COR-L47 (cell line): Measurements from ENCODE around the gene PKD2L2.
"Not testable (repeated sequence)": the region's sequence is repeated elsewhere in the genome, so short reads cannot be mapped to it uniquely, and the experiment has no call there.

ENCODE experiments used
- DNase-seq: peaks from one replicate; lab custom pipeline; 2025; lab: John Stamatoyannopoulos, UW

PKD2L2 gene

DNA sequence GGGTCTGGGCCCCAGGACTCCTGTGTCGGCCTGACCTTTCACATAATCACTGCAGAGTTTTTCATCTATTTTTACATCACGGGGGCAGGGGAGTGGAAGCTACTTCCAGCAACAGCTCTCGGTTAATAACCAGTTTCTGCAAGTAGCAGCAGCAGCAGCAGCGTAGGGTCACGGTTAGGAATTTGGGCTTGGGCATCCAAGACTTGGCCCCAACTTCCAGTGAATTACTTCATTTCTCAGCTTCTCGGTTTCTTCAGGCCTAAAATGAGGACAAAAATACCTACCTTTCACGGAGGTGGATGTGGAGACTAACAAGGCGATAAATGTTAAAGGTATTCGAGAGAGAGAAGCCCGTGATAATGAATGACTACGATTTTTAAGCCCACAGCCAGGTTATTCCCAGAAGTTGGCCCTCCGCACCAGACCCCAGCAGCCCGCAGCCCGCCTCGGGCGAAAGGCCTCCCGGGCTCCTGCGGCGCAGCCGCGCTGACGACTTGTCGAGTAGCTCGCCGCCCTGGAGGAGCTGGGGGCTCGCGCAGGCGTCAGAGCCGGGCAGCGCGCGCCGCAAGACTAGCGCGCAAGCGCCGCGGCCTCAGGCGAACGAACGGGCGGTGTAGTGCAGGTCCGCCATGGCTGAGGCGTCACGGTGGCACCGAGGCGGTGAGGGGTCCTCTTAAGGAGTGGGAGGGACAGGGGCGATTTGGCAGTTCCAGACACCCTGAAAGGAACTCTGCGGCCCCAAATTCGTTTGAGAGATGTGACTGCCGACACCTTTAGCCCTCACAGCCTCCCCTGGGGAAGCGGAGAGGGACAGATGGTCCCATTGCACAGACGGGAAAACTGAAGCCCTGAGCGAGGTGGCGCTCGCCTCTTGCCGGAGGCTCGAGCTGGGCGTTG is at the start of gene PKD2L2:
Gene PKD2L2 (plus strand): TSS at position 595 of the 897 bp plus-strand sequence. CDS start 35 bp downstream, at position 630.
- peak; percentile 73 for DNase-seq

DNA sequence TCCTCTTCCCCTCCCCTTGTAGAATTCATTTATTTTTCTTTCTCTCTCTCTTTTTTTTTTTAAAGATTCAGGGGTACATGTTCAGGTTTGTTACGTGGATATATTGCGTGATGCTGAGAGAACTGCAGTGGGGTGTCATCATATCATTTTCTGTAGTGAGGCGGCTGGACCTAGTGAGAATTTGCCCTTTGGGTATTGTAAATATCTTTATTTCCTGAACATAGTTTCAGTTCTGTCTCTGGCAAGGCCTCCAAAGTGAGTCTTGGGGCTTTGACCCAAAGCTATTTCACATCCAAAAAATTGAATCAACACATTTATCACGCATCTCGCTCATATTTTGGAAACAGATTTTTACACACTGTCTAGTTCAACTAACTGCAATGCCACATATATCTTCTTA is 47.0 kb upstream of the PKD2L2 start:
- no peak for DNase-seq

DNA sequence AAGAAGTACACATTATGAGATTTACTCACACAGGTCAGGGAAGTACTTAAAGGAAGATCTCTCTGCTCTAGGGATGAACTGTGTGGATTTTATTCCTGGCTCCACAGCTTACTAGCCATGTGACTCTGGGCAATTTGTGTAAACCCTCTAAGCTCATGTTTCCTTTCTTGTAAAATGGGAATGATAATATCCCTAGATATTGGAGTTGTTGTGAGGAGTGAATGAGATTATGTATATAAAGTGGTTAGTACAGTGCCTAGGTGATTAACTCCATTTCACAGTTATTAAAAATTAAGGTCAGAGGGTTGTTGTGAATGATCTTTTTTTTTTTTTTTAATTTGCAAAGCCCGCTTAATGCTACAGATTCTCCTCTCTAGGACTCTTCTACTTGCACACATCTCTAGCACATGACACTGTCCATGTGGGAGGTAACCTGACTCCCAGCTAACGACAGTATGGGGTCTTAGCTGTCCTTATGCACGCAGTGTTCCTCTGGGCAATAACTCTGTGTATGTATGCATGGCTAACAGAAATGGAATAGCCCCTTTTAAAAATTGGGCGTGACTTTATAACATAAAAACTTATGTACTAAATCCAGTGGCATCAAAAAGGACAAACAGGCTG is 45.5 kb upstream of the PKD2L2 start:
- DNase-seq, result no peak

DNA sequence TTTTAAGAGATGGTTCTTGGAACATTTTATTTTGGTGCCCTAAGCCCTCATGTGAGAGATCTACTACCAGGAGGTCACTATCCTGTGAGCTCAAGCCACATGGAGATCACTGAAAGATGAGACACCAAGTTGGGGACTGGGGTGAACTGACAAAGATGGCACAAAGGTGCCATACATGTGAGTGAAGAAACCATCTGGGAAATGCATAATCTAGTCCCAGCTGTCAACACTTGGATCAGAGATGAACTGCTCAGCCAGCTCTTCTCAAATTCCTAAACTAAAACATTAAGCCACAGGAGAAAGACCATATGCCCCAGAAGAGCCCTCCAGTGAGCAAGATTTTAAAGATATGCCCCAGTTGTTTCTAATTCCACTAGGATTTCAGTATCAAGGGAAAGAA is 43.8 kb upstream of the PKD2L2 start:
- no peak for DNase-seq

DNA sequence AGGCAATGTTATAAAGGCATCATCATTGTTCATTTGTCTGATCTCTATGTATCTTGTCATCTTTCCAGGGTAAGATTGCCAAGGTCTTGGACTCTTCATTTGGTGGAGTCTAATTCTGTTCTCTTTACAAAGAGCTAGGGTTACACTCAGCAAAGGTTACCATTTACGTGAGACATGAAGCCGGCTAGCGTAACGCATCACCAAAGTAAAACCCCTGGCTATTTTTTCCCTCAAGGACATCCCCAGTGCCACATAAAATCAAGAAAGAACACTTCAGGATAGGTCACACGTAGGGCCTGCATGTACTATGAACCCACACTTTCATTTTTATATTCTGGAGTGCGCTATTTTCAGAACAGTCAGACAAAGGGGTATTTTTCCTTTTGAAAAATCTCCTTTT is 41.6 kb upstream of the PKD2L2 start:
- DNase-seq, result no peak

DNA sequence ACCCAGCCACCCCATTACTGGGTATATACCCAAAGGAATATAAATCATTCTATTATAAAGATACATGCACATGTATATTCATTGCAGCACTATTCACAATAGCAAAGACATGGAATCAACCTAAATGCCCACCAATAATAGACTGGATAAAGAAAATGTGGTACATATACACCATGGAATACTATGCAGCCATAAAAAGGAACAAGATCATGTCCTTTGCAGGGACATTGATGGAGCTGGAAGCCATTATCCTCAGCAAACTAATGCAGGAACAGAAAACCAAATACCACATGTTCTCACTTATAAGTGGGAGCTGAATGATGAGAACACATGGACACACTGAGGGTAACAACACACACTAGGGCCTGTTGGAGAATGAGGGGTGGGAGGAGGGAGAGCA is 36.1 kb upstream of the PKD2L2 start:
- DNase-seq, result not testable (repeated sequence)

DNA sequence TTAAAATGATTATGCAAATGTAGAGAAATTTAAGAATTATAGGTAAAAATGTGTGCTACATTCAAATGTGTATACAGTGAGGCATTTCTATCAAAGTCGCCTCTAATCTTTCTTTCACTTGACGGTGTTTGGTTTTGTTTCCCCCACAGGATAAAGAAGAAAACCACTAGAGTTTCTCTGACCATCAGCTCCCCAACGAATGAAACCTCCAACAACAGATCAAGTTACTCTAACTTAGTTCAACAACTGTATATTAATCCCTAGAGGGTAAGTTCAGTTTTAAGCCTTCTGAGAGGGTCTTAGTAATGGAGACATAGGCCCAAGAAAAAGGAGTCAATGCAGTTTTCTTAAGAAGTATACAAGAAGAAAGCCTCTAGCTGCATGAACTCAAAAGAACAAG is 33.1 kb upstream of the PKD2L2 start:
- DNase-seq, result no peak

DNA sequence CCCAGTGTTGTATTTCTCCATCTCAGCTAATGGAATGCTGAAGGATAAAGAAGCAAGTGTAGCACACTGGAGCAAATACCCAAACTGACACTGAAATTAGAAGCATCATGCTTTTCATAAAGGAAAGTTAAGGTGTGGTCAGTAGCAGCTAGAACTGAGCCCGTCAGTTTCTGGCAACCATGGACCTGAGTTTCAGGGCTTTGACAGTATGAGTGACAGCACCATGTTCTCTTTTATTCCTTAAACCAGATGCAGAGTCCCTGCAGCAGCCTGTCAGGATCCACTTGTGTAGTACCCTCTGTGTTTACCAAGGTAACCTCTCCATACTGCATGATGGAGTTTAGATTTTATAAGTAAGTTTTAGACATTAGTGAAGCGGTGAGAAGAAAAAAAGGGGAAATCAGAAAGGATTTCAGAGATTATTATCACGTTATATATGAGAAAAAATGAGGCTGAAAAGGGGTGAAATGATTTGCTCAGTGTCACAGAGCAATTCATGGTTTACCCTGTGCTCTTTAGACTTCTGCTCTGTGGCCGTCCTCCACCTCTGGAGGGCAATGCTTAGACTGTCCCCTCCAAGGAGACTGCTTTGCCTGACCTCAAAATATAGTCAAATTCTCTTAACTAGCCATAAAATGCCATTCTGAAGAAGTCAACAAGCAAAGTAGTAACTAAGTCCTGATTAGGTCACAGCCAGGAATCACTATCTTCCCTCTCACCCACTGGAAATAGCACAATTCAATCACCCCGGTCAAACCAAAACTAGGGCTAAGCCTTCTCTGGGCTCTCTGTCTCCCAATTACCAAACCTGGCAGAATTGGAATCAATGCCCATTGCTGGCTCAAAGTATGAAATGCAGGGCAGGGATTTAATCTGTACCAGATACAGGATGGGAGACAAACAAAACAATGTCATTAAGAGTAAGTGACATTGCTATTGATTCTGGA is 32.1 kb upstream of the PKD2L2 start:
- DNase-seq, result no peak

DNA sequence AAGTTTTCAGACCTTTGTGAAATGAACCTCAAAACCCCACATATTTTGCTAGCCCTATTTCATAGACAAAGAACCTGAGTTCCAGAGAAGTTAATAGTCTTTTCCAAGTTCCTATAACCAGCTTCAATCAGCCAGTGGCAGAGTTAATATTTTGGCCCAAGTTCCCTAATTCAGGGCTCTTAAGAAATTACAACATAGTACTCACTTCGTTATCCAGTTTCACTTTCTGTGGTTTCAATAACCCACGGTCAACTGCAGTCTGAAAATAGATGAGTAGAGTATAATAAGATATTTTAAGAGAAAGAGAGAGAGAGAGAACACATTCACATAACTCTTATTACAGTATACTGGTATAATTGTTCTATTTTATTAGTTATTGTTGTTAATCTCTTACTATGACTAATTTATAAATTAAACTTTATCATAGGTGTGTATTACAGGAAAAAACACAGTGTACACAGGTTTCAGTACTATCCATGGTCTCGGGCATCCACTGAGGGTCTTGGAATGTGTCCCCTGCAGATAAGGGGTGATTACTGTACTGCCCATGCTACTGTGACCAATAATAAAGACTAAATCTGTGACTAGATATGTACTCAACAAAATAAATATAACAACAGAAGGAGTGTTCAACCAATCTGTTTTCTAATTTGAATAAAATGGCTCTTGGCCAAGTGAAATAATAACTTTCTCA is 30.9 kb upstream of the PKD2L2 start:
- no peak for DNase-seq

DNA sequence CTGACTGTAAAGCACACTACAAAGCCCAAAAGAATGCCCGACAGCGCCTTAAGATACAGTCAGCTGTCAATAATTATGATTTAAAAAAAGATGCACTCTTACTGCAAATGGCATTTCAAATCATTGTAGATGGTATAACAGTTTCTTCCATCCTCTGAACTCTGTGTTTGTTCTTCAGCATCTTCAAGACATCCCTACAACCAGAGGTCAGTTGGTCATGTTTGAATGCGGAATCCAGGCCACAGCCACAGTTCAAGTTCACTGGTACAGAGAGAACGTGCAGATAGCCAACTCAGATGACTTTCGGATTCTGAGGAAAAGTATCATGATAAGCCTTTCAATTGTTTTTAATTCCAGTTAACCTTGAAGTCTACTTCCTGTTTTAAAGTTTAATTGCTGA is 30.3 kb upstream of the PKD2L2 start:
- no peak for DNase-seq

DNA sequence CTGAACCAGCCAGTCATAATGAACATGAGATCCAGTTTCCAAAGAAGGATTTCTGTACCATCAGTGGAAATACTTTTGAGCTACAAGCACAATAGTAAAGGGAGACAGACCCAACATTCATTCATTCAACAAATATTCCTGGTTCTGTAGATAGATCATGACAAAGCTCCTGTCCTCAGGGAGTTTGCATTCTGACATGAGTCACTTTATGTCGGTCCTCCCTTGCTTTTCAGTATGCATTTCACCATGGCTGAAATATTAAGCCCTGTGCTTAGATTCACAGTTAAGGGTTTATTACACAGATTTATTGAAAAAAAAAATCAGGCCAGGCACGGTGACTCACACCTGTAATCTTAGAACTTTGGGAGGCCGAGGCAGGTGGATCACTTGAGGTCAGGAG is 27.0 kb upstream of the PKD2L2 start:
- no peak for DNase-seq

DNA sequence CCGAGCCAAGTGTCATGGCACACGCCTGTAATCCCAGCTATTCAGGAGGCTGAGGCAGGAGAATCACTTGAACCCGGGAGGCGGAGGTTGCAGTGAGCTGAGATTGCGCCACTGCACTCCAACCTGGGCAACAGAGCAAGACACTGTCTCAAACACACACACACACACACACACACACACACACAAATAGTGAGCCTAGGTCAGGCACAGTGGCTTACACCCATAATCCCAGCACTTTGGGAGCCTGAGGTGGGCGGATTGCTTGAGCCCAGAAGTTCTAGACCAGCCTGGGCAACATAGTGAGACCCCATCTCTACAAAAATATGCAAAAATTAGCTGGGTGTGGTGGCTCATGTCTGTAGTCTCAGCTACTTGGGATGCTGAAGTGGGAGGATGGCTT is 25.6 kb upstream of the PKD2L2 start:
- not testable (repeated sequence) for DNase-seq

DNA sequence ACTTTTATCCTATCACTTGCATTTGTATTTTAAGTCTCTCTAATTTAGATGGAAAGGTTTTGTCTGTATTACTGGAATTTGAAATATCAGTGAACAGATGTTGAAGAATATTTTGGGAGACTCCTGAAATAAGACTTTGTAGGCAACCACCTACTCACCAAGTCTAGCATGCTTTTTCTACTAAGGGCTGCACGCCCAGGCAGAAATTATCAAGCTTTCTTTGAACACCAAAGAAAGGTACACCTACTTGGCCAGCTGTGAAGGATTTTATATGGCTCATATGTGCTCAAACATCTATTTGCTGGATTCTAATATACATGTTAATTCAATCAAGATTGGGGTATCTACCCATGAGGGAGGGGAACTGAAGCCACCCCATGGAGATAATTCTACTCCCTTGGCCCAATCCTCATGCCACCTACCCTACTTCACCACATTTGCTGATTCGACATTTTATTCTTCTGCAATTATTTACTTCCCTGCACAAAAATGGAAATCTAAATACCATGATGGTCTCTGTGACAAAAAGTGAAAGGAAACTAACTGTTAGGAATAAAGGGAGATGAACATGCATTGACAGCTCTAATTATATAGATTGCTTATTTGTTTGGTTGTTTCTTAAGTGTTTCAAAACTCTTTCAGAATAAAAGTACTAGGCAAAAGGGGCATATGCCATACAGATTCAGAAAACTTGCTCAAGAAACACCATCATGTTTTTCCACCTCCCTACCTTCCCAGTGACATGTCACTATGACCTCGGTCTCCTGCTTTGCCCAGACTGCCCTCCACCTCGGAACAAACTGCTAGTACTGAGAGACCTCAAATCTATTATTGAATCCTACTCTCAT is 22.5 kb upstream of the PKD2L2 start:
- DNase-seq, result no peak

DNA sequence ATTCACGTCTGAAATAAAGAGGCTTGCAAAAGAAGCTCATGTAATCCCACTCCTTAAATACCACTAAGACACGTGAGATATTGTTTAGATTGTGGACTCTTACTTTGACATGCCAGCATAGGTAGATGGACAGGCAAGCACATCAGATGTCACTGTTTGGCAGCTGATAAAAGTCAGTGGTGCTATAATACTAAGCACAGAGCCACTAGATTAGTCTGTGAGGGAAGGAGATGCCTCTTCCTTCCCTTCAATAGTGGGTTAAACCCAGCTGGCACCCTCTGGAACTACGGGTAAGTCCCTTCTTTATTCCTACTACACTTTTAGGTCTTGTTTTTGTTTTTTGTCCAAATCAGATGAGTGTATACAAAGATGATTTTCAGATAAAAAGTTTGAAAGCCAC is 21.6 kb upstream of the PKD2L2 start, which contains the start of gene MYOT:
Gene MYOT (plus strand): TSS at position 197 of the 400 bp plus-strand sequence. CDS start 2,792 bp downstream, outside the sequence.
- no peak for DNase-seq

DNA sequence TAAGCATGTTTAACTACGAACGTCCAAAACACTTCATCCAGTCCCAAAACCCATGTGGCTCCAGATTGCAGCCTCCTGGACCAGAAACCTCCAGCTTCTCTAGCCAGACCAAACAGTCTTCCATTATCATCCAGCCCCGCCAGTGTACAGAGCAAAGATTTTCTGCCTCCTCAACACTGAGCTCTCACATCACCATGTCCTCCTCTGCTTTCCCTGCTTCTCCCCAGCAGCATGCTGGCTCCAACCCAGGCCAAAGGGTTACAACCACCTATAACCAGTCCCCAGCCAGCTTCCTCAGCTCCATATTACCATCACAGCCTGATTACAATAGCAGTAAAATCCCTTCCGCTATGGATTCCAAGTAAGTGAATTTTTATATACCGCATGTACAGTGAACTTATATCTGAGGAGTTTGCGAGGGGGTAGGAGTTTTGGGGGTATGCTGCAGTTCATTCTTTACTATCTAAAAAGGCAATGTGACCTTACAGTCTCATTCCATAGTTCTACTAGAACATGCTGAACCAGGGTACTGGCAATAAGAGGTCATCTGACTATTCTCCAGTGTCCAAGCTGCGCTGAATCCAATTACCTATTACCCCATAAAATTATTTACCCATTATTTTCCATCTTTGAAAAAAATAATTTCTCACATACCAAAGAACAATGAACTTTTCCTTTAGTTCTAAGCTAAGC is 18.5 kb upstream of the PKD2L2 start:
- DNase-seq, result no peak

DNA sequence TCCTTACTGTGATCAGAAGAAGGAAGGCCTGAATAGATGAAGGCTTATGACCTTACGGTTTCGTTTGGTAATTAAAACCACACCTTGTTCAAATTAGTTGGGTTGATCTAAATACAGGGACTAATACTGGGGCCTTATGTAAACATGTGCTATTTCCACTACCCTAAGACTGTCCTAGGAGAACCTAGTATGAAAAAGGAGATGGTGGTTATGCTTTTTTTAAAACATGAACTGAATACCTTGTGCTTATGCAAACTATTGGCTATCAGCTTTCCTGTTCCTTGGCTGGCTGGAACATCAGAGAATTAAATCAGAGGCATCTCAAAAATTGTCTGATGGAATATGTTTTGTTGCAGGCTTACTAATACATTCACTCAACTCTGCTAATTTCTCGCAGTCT is 17.7 kb upstream of the PKD2L2 start:
- no peak for DNase-seq

DNA sequence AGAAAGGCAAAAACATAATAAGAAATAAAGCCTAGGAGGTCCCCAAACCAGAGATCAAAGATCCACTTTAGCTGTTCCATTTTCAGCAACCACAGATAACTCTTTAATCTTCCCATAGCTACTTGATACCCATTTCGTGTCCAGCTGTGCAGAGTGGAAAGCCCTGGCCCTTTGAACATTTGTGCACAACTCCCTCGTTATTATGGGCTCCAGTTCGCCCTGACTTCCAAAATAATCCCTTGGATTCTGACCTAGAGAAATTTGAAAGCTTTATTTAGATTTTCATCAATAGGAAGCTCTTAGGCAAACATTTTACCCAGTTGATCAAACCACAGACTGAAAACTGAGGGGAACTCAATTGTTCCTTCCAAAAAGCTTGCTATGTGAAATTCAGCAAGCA is 16.8 kb upstream of the PKD2L2 start:
- no peak for DNase-seq

DNA sequence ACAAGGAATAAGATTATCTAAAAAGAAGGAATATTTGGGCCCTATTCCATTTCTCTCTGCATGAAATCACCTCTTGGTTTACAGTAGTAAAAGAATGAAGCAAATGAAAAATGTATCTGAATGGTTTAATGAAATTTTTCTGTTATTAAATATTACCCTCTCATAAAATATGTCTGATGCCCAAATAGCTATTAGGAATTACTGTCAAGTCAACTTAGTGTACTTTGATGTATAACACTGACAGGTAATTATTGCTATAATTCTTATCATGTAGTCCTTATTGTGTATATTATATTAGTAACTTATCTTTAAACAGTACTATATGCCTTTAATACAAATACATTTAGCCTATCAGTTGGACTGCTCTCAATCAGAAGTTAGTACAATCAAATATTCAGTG is 13.2 kb upstream of the PKD2L2 start:
- no peak for DNase-seq

DNA sequence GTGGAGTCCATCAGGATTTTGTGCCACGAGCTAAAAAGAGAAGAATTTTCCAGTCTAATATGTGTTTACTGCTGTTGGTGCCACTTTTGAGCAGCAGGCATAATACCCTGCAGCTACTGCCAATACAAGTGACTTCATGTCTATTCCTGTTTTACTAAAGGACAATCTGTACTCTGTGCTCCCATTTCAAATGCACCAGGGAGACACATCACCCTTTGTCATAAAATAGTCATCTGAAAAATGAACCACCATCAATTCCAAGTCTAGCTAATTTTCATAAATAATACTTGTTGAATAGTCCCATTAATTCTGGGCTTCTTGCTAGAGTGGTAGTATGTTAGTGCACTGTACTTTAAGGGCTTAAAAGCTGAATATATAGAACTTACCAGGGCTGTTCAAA is 8.9 kb upstream of the PKD2L2 start:
- no peak for DNase-seq

DNA sequence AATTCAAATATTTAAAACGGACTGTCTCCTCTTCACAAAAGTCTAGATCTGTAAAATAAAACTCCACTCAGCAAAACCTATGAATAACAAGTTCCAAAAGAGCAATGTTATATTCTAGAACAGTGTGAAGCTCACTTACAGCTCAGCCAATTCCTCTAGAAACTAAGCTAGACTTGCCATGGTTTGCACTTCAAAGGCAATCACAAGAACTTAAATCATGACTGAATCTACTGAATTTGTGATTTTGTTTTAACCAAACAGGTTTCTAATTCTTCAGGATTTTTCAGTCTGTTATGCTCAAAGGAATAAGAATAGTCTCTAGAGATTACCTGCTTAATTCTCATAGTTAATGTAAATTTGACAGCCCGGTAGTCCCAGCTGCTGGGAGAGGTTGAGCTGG is 1.4 kb upstream of the PKD2L2 start:
- DNase-seq, result no peak
